Esophagus mucosa (tissue), 1 donor: ENCODE results near the gene IL36B. TPM values are rescaled to one million over a fixed set of nuclear protein-coding genes. Genes with fewer than 3 reads are reported as not detected.
A peak's percentile ranks its signal among the peaks of the same experiment; 100 is the strongest.
"Not testable (repeated sequence)": the region's sequence is repeated elsewhere in the genome, so short reads cannot be mapped to it uniquely, and the experiment has no call there.

Experiments used
- ATAC-seq: fragments of 200-7000 bp; cut with Tn5 transposase; one replicate; pipeline ENCODE4 v1.9.1; 2020
- total RNA-seq: library from RNA; stranded (reverse); gene quantifications from one replicate; pipeline ENCODE4 v1.2.4, GENCODE V29; 2023
- donor health status: DM: yes; HTN: yes; CAD: no.

The IL36B gene
- 1.4 TPM for total RNA-seq

- no peak for ATAC-seq
These were observed at the start of gene IL36B for GRCh38 chr2:113052396-113052917. Gene IL36B (minus strand): TSS chr2:113052867.

- ATAC-seq: peak; percentile 70
These were observed 49.5 kb upstream of the IL36B start for GRCh38 chr2:113102133-113102532.

- peak; percentile 94 for ATAC-seq
These were observed 45.9 kb upstream of the IL36B start for GRCh38 chr2:113098532-113098931.

- no peak for ATAC-seq
These were observed 45.4 kb upstream of the IL36B start for GRCh38 chr2:113098041-113098440.

GRCh38 chr2:113096842-113097618 is 44.4 kb upstream of the IL36B start:
- ATAC-seq: not testable (repeated sequence)

- ATAC-seq: not testable (repeated sequence)
These were observed 43.6 kb upstream of the IL36B start for GRCh38 chr2:113096306-113096705.

GRCh38 chr2:113093613-113093977 is 40.9 kb upstream of the IL36B start:
- ATAC-seq: no peak

- ATAC-seq: peak; percentile 57
These were observed 40.4 kb upstream of the IL36B start for GRCh38 chr2:113092864-113093612.

- ATAC-seq: no peak
These were observed 38.7 kb upstream of the IL36B start for GRCh38 chr2:113091231-113091896.

- ATAC-seq: no peak
These were observed 37.2 kb upstream of the IL36B start for GRCh38 chr2:113089916-113090315.

- ATAC-seq: no peak
These were observed 35.7 kb upstream of the IL36B start for GRCh38 chr2:113088213-113088992.

GRCh38 chr2:113085542-113085941 is 32.9 kb upstream of the IL36B start:
- ATAC-seq: peak; percentile 93

- peak; percentile 62 for ATAC-seq
These were observed 31.8 kb upstream of the IL36B start for GRCh38 chr2:113084249-113085000.

- no peak for ATAC-seq
These were observed 30.6 kb upstream of the IL36B start for GRCh38 chr2:113083296-113083695.

GRCh38 chr2:113081488-113082210 is 29.0 kb upstream of the IL36B start:
- no peak for ATAC-seq

GRCh38 chr2:113080134-113080533 is 27.5 kb upstream of the IL36B start:
- ATAC-seq: peak; percentile 40

- peak; percentile 8 for ATAC-seq
These were observed 26.5 kb upstream of the IL36B start for GRCh38 chr2:113079131-113079530.

GRCh38 chr2:113078350-113078839 is 25.7 kb upstream of the IL36B start:
- peak; percentile 76 for ATAC-seq

GRCh38 chr2:113077921-113078320 is 25.3 kb upstream of the IL36B start:
- peak; percentile 76 for ATAC-seq

GRCh38 chr2:113076954-113077669 is 24.4 kb upstream of the IL36B start:
- ATAC-seq: no peak
